ENCODE measurements around the gene HEXIM1.
A peak's percentile ranks its signal among the peaks of the same experiment; 100 is the strongest.

The HEXIM1 gene

GRCh38 chr17:45162025-45162687, 13.9 kb downstream of the HEXIM1 start:
- H3K27me3 ChIP-seq (ENCODE audit: control insufficient read depth, insufficient read depth, low read length) = no peaks in the 10 kb centered on the region
- H3K9ac ChIP-seq (ENCODE audit: low read length) = no peak overlapping the region
- H3K4me3 ChIP-seq (ENCODE audit: low read length) = peak overlapping the region; percentile 70
- peaks cover 19% of the 10 kb centered on the region for H3K4me1 ChIP-seq (ENCODE audit: control insufficient read depth, insufficient read depth, low read length)
- H3K27ac ChIP-seq (ENCODE audit: low read depth, low read length) = peak overlapping the region; percentile 44
- no peaks in the 10 kb centered on the region for H3K36me3 ChIP-seq (ENCODE audit: control insufficient read depth, insufficient read depth, low read length)

GRCh38 chr17:45164734-45165269, 16.5 kb downstream of the HEXIM1 start:
- H3K4me1 ChIP-seq (ENCODE audit: control insufficient read depth, insufficient read depth, low read length) = peaks cover 7% of the 10 kb centered on the region
- no peaks in the 10 kb centered on the region for H3K36me3 ChIP-seq (ENCODE audit: control insufficient read depth, insufficient read depth, low read length)
- H3K9ac ChIP-seq (ENCODE audit: low read length) = no peak overlapping the region
- no peaks in the 10 kb centered on the region for H3K27me3 ChIP-seq (ENCODE audit: control insufficient read depth, insufficient read depth, low read length)
- no peak overlapping the region for H3K4me3 ChIP-seq (ENCODE audit: low read length)
- H3K27ac ChIP-seq (ENCODE audit: low read depth, low read length) = no peak overlapping the region

- no peak overlapping the region for H3K27ac ChIP-seq (ENCODE audit: low read depth, low read length)
- H3K4me3 ChIP-seq (ENCODE audit: low read length) = no peak overlapping the region
- no peak overlapping the region for H3K9ac ChIP-seq (ENCODE audit: low read length)
Observed at GRCh38 chr17:45168991-45169752, 20.9 kb downstream of the HEXIM1 start.

GRCh38 chr17:45170280-45170930, 22.1 kb downstream of the HEXIM1 start:
- no peak overlapping the region for H3K9ac ChIP-seq (ENCODE audit: low read length)
- no peak overlapping the region for H3K4me3 ChIP-seq (ENCODE audit: low read length)
- no peaks in the 10 kb centered on the region for H3K27me3 ChIP-seq (ENCODE audit: control insufficient read depth, insufficient read depth, low read length)
- H3K4me1 ChIP-seq (ENCODE audit: control insufficient read depth, insufficient read depth, low read length) = peaks cover 17% of the 10 kb centered on the region
- peak overlapping the region; percentile 97 for H3K27ac ChIP-seq (ENCODE audit: low read depth, low read length)
- no peaks in the 10 kb centered on the region for H3K36me3 ChIP-seq (ENCODE audit: control insufficient read depth, insufficient read depth, low read length)

More at GRCh38 chr17:45168991-45169752, 20.9 kb downstream of the HEXIM1 start:
- Histone ChIP-seq H3K36me3 (ENCODE audit: control insufficient read depth, insufficient read depth, low read length) (no peaks in the 10 kb centered on the region), H3K4me1 (ENCODE audit: control insufficient read depth, insufficient read depth, low read length) (peaks cover 17% of the 10 kb centered on the region), H3K27me3 (ENCODE audit: control insufficient read depth, insufficient read depth, low read length) (no peaks in the 10 kb centered on the region)

GRCh38 chr17:45170931-45171337, 22.7 kb downstream of the HEXIM1 start:
- Histone ChIP-seq H3K27me3 (ENCODE audit: control insufficient read depth, insufficient read depth, low read length) (no peaks in the 10 kb centered on the region), H3K4me3 (ENCODE audit: low read length) (peak overlapping the region; percentile 58), H3K27ac (ENCODE audit: low read depth, low read length) (peak overlapping the region; percentile 97), H3K4me1 (ENCODE audit: control insufficient read depth, insufficient read depth, low read length) (peaks cover 17% of the 10 kb centered on the region), H3K9ac (ENCODE audit: low read length) (no peak overlapping the region), H3K36me3 (ENCODE audit: control insufficient read depth, insufficient read depth, low read length) (no peaks in the 10 kb centered on the region)

- H3K27ac ChIP-seq (ENCODE audit: low read depth, low read length) = peak overlapping the region; percentile 97
- peak overlapping the region; percentile 53 for H3K9ac ChIP-seq (ENCODE audit: low read length)
- peak overlapping the region; percentile 58 for H3K4me3 ChIP-seq (ENCODE audit: low read length)
- H3K4me1 ChIP-seq (ENCODE audit: control insufficient read depth, insufficient read depth, low read length) = peaks cover 20% of the 10 kb centered on the region
- H3K27me3 ChIP-seq (ENCODE audit: control insufficient read depth, insufficient read depth, low read length) = no peaks in the 10 kb centered on the region
- H3K36me3 ChIP-seq (ENCODE audit: control insufficient read depth, insufficient read depth, low read length) = no peaks in the 10 kb centered on the region
Observed at GRCh38 chr17:45171338-45172231, 23.3 kb downstream of the HEXIM1 start.

GRCh38 chr17:45172232-45172540, 23.9 kb downstream of the HEXIM1 start:
- Histone ChIP-seq H3K36me3 (ENCODE audit: control insufficient read depth, insufficient read depth, low read length) (no peaks in the 10 kb centered on the region), H3K9ac (ENCODE audit: low read length) (peak overlapping the region; percentile 53)

GRCh38 chr17:45172541-45173286, 24.4 kb downstream of the HEXIM1 start:
- Histone ChIP-seq H3K27ac (ENCODE audit: low read depth, low read length) (peak overlapping the region; percentile 97), H3K4me1 (ENCODE audit: control insufficient read depth, insufficient read depth, low read length) (peaks cover 20% of the 10 kb centered on the region), H3K9ac (ENCODE audit: low read length) (peak overlapping the region; percentile 53), H3K36me3 (ENCODE audit: control insufficient read depth, insufficient read depth, low read length) (no peaks in the 10 kb centered on the region), H3K27me3 (ENCODE audit: control insufficient read depth, insufficient read depth, low read length) (no peaks in the 10 kb centered on the region), H3K4me3 (ENCODE audit: low read length) (peak overlapping the region; percentile 58)

More at GRCh38 chr17:45172232-45172540, 23.9 kb downstream of the HEXIM1 start:
- no peaks in the 10 kb centered on the region for H3K27me3 ChIP-seq (ENCODE audit: control insufficient read depth, insufficient read depth, low read length)
- H3K4me3 ChIP-seq (ENCODE audit: low read length) = peak overlapping the region; percentile 58
- peak overlapping the region; percentile 97 for H3K27ac ChIP-seq (ENCODE audit: low read depth, low read length)
- H3K4me1 ChIP-seq (ENCODE audit: control insufficient read depth, insufficient read depth, low read length) = peaks cover 20% of the 10 kb centered on the region

- Histone ChIP-seq H3K4me1 (ENCODE audit: control insufficient read depth, insufficient read depth, low read length) (peaks cover 17% of the 10 kb centered on the region), H3K36me3 (ENCODE audit: control insufficient read depth, insufficient read depth, low read length) (no peaks in the 10 kb centered on the region), H3K27me3 (ENCODE audit: control insufficient read depth, insufficient read depth, low read length) (no peaks in the 10 kb centered on the region), H3K9ac (ENCODE audit: low read length) (no peak overlapping the region), H3K4me3 (ENCODE audit: low read length) (no peak overlapping the region), H3K27ac (ENCODE audit: low read depth, low read length) (no peak overlapping the region)
Observed at GRCh38 chr17:45175759-45176115, 27.5 kb downstream of the HEXIM1 start.

GRCh38 chr17:45177563-45177962, 29.3 kb downstream of the HEXIM1 start:
- no peak overlapping the region for H3K9ac ChIP-seq (ENCODE audit: low read length)
- no peaks in the 10 kb centered on the region for H3K27me3 ChIP-seq (ENCODE audit: control insufficient read depth, insufficient read depth, low read length)
- H3K4me1 ChIP-seq (ENCODE audit: control insufficient read depth, insufficient read depth, low read length) = peaks cover 3% of the 10 kb centered on the region
- H3K27ac ChIP-seq (ENCODE audit: low read depth, low read length) = no peak overlapping the region
- H3K36me3 ChIP-seq (ENCODE audit: control insufficient read depth, insufficient read depth, low read length) = no peaks in the 10 kb centered on the region
- no peak overlapping the region for H3K4me3 ChIP-seq (ENCODE audit: low read length)

GRCh38 chr17:45184144-45184543, 35.9 kb downstream of the HEXIM1 start:
- Histone ChIP-seq H3K27me3 (ENCODE audit: control insufficient read depth, insufficient read depth, low read length) (no peaks in the 10 kb centered on the region), H3K9ac (ENCODE audit: low read length) (no peak overlapping the region), H3K4me1 (ENCODE audit: control insufficient read depth, insufficient read depth, low read length) (no peaks in the 10 kb centered on the region), H3K4me3 (ENCODE audit: low read length) (no peak overlapping the region), H3K27ac (ENCODE audit: low read depth, low read length) (no peak overlapping the region), H3K36me3 (ENCODE audit: control insufficient read depth, insufficient read depth, low read length) (no peaks in the 10 kb centered on the region)

Data from rectal smooth muscle tissue (tissue), 1 donor.